BLaER1 treated with 17β-estradiol and CSF1 and Interleukin-3, amounts not matched to agents 10 nM and 100 nM (cell line): ENCODE measurements around the gene ARL6IP6.

ENCODE experiments used
- H3K27ac ChIP-seq, 11 experiments: shearing (Covaris generic); formaldehyde crosslinking; 2 replicates each; pipeline ENCODE4 v1.8.1; 2022
- H3K27me3 ChIP-seq, 11 experiments: shearing (Covaris generic); formaldehyde crosslinking; 2 replicates each; pipeline ENCODE4 v1.8.1; 2022
- H3K36me3 ChIP-seq, 11 experiments: shearing (Covaris generic); formaldehyde crosslinking; 2 replicates each; pipeline ENCODE4 v1.8.1; 2022
- H3K4me1 ChIP-seq, 10 experiments: shearing (Covaris generic); formaldehyde crosslinking; 2 replicates each; pipeline ENCODE4 v1.8.1; 2022
- H3K4me2 ChIP-seq, 11 experiments: shearing (Covaris generic); formaldehyde crosslinking; 2 replicates each; pipeline ENCODE4 v1.8.1; 2022
- H3K4me3 ChIP-seq, 10 experiments: shearing (Covaris generic); formaldehyde crosslinking; 2 replicates each; pipeline ENCODE4 v1.8.1; 2022
- H3K9ac ChIP-seq, 11 experiments: shearing (Covaris generic); formaldehyde crosslinking; 2 replicates each; pipeline ENCODE4 v1.8.1; 2022
- H3K9me3 ChIP-seq, 11 experiments: shearing (Covaris generic); formaldehyde crosslinking; replicated peaks in 1 of 11; 2 replicates each; pipeline ENCODE4 v1.8.1; 2022
- H4K20me1 ChIP-seq, 11 experiments: shearing (Covaris generic); formaldehyde crosslinking; 2 replicates each; pipeline ENCODE4 v1.8.1; 2022
- Cebpa-rat ChIP-seq, 11 experiments: shearing (Covaris generic); IDR thresholded peaks; 2 replicates each; pipeline ENCODE4 v1.8.1; 2022

ARL6IP6 gene

GRCh38 chr2:152796941-152797340, 78.5 kb downstream of the ARL6IP6 start:
- Histone ChIP-seq H4K20me1 (no peaks in the 10 kb centered on the region), H3K36me3 (no peaks in the 10 kb centered on the region), H3K27me3 (no peaks in the 10 kb centered on the region), H3K4me1 (peaks cover 0 to 7% (median 0%) of the 10 kb centered on the region in 10 experiments; a peak in 4 of 20 replicates), H3K27ac (no peak overlapping the region), H3K4me2 (no peak overlapping the region), H3K9me3 (no peaks in the 10 kb centered on the region), H3K9ac (no peak overlapping the region), H3K4me3 (no peak overlapping the region)
- no peak for TF ChIP-seq Cebpa-rat (IDR thresholded peaks at IDR 0.05)

GRCh38 chr2:152804687-152805408, 86.4 kb downstream of the ARL6IP6 start:
- Histone ChIP-seq H3K9me3 (peaks cover 0 to 11% (median 3%) of the 10 kb centered on the region in 11 experiments; a peak in 4 of 22 replicates), H3K4me3 (no peak overlapping the region), H3K27ac (no peak overlapping the region), H3K4me1 (no peaks in the 10 kb centered on the region), H3K9ac (no peak overlapping the region), H3K36me3 (no peaks in the 10 kb centered on the region), H3K27me3 (no peaks in the 10 kb centered on the region), H3K4me2 (no peak overlapping the region), H4K20me1 (no peaks in the 10 kb centered on the region)
- no peak for TF ChIP-seq Cebpa-rat (IDR thresholded peaks at IDR 0.05)

GRCh38 chr2:152811916-152812315, 93.5 kb downstream of the ARL6IP6 start:
- no peaks in the 10 kb centered on the region for H4K20me1 ChIP-seq
- no peak overlapping the region for H3K27ac ChIP-seq
- no peak for TF ChIP-seq Cebpa-rat (IDR thresholded peaks at IDR 0.05)
- no peak overlapping the region for H3K4me2 ChIP-seq
- H3K4me1 ChIP-seq: peaks cover 0 to 9% (median 4%) of the 10 kb centered on the region in 10 experiments; a peak in 9 of 20 replicates
- H3K27me3 ChIP-seq: no peaks in the 10 kb centered on the region
- H3K36me3 ChIP-seq: no peaks in the 10 kb centered on the region
- H3K9ac ChIP-seq: no peak overlapping the region
- no peak overlapping the region for H3K4me3 ChIP-seq
- H3K9me3 ChIP-seq: peaks cover 28 to 38% (median 33%) of the 10 kb centered on the region in 11 experiments
